HepG2 (cell line): ENCODE measurements around the gene FAM234B. TPM values are rescaled to one million over a fixed set of nuclear protein-coding genes. Genes with fewer than 3 reads are reported as not detected.

Source experiments
- GATAD1 ChIP-seq: IDR thresholded peaks from 2 replicates; pipeline ENCODE4 v1.6.1; 2016; ENCODE audit warnings: missing genetic modification reagents, missing compliant biosample characterization
- HDAC2 ChIP-seq: sonication (generic); formaldehyde crosslinking; IDR thresholded peaks from 2 replicates; pipeline ENCODE4 v1.4.0; 2020; ENCODE audit warnings: missing genetic modification reagents
- MAZ ChIP-seq, 2 experiments: sonication (generic) in 1 of 2; formaldehyde crosslinking in 1 of 2; IDR thresholded peaks; 2 replicates each; pipeline versions ENCODE4 v1.5.0 to v1.6.1; 2012 to 2020; ENCODE audit warnings: low read depth in 2 of 2, mild to moderate bottlenecking in 2 of 2, borderline replicate concordance in 1 of 2, improper control_type of control experiment in 1 of 2, low read length in 1 of 2, missing genetic modification reagents in 1 of 2, moderate library complexity in 1 of 2
- MEIS2 ChIP-seq: sonication (generic); formaldehyde crosslinking; IDR thresholded peaks from 2 replicates; pipeline ENCODE4 v1.9.0; 2021; ENCODE audit warnings: mild to moderate bottlenecking, missing genetic modification reagents
- NCOA5 ChIP-seq: sonication (generic); formaldehyde crosslinking; IDR thresholded peaks from 2 replicates; pipeline ENCODE4 v1.4.0; 2020; ENCODE audit warnings: missing genetic modification reagents
- SIN3A ChIP-seq: IDR thresholded peaks from 2 replicates; pipeline ENCODE4 v1.6.1; 2011; ENCODE audit warnings: low read depth, mild to moderate bottlenecking, control low read depth, low read length, borderline replicate concordance
- ZNF30 ChIP-seq: sonication (generic); formaldehyde crosslinking; IDR thresholded peaks from 2 replicates; pipeline ENCODE4 v1.5.0; 2020; ENCODE audit warnings: mild to moderate bottlenecking, missing genetic modification reagents
- ZNF577 ChIP-seq: sonication (generic); formaldehyde crosslinking; IDR thresholded peaks from 2 replicates; pipeline ENCODE4 v1.4.0; 2020; ENCODE audit warnings: mild to moderate bottlenecking, low read depth, missing genetic modification reagents, borderline replicate concordance
- polyA plus RNA-seq, 8 experiments: library from polyadenylated mRNA; depleted of rRNA in 3 of 8; stranded (reverse) in 7 of 8; unstranded in 1 of 8; fragments of >200 nt; fragmentation: Illumina TruSeq in 4 of 8; extraction: Trizol in 4 of 8; gene quantifications; 2 replicates each; pipeline versions ENCODE4 v1.2.1 to v1.2.3, GENCODE V29; 2011 to 2016; ENCODE audit warnings: low read depth in 4 of 8, missing spikeins in 1 of 8, mixed read lengths in 1 of 8; ENCODE audit not compliant: insufficient read depth in 1 of 8
- total RNA-seq, 5 experiments: library from RNA; depleted of rRNA; stranded (reverse); fragments of >200 nt; fragmentation: Illumina TruSeq; extraction: Trizol; gene quantifications; 2 replicates each; pipeline ENCODE4 v1.2.3, GENCODE V29; 2016; ENCODE audit warnings: low read depth in 1 of 5
- TF ChIP-seq, protein P1 (sequence below): sonication (generic); formaldehyde crosslinking; IDR thresholded peaks from 2 replicates; pipeline ENCODE4 v1.4.0; 2020; ENCODE audit warnings: missing genetic modification reagents
- TF ChIP-seq, protein P2 (sequence below): sonication (generic); formaldehyde crosslinking; IDR thresholded peaks from 2 replicates; pipeline ENCODE4 v1.5.1; 2020; ENCODE audit warnings: mild to moderate bottlenecking, missing genetic modification reagents, moderate library complexity
- TF ChIP-seq, protein P3 (sequence below): sonication (generic); formaldehyde crosslinking; IDR thresholded peaks from 2 replicates; pipeline ENCODE4 v1.4.0; 2020; ENCODE audit warnings: missing genetic modification reagents
- TF ChIP-seq, protein P4 (sequence below): sonication (generic); formaldehyde crosslinking; IDR thresholded peaks from 2 replicates; pipeline ENCODE4 v1.4.0; 2020; ENCODE audit warnings: missing genetic modification reagents

The FAM234B gene
- total and polyA plus RNA-seq, 2 of the 13 experiments (the other 11 are each of a cell fraction or from before 2014, with no cell fraction given): 7.8 to 13.8 TPM

DNA sequence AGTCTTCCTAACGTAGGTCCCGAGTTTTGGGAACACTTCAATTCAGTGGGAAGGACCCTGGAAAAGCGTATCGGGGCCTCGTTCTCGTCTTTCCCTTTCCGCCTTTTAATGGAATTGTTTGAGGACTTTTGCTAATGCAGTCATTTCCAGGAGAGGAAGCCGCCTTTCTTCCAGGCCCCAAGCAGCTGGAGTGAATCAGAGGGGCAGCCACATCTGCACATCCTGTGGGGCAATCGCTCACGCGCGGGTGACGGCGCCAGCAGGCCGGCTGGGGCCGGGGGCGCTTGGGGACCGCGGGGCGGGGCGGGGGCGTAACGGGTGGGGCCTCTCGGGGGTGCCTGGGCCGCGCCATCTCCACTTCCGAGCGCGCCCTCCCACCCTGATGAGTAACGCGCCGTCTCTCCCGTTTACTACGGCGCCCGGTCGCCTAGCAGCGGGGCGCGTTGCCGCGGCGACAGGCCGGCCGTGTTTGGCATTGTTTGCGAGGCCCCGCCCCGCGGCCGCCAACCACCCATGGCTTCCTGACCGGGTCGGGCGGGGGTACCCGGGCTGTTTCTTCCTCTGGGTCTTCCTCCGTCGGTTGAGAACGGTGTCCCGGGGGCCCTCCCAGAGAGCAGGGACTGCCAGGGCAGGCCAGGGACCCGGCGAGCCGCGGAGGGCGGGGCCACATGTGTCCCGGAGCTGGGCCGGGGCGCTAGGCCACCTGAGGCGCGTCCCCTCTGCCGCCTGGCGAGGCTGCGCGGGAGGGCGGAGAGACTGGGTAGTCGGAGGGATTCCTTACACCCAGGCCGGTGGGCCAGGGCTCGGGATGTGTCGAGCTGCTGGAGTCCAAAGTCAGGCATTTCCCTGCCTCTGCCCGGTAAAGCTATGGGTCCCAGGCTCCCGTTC is 56.9 kb downstream of the FAM234B start (continued):
- TF ChIP-seq, protein P1, sequence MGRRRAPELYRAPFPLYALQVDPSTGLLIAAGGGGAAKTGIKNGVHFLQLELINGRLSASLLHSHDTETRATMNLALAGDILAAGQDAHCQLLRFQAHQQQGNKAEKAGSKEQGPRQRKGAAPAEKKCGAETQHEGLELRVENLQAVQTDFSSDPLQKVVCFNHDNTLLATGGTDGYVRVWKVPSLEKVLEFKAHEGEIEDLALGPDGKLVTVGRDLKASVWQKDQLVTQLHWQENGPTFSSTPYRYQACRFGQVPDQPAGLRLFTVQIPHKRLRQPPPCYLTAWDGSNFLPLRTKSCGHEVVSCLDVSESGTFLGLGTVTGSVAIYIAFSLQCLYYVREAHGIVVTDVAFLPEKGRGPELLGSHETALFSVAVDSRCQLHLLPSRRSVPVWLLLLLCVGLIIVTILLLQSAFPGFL (CRISPR knock-in tag): no peak
- TF ChIP-seq SIN3A: peak; percentile 78; the same call in 1 of the 2 replicates
- TF ChIP-seq, protein P2, sequence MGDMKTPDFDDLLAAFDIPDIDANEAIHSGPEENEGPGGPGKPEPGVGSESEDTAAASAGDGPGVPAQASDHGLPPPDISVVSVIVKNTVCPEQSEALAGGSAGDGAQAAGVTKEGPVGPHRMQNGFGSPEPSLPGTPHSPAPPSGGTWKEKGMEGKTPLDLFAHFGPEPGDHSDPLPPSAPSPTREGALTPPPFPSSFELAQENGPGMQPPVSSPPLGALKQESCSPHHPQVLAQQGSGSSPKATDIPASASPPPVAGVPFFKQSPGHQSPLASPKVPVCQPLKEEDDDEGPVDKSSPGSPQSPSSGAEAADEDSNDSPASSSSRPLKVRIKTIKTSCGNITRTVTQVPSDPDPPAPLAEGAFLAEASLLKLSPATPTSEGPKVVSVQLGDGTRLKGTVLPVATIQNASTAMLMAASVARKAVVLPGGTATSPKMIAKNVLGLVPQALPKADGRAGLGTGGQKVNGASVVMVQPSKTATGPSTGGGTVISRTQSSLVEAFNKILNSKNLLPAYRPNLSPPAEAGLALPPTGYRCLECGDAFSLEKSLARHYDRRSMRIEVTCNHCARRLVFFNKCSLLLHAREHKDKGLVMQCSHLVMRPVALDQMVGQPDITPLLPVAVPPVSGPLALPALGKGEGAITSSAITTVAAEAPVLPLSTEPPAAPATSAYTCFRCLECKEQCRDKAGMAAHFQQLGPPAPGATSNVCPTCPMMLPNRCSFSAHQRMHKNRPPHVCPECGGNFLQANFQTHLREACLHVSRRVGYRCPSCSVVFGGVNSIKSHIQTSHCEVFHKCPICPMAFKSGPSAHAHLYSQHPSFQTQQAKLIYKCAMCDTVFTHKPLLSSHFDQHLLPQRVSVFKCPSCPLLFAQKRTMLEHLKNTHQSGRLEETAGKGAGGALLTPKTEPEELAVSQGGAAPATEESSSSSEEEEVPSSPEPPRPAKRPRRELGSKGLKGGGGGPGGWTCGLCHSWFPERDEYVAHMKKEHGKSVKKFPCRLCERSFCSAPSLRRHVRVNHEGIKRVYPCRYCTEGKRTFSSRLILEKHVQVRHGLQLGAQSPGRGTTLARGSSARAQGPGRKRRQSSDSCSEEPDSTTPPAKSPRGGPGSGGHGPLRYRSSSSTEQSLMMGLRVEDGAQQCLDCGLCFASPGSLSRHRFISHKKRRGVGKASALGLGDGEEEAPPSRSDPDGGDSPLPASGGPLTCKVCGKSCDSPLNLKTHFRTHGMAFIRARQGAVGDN (CRISPR knock-in tag): peak; percentile 62
- 0 out of 2 replicates have a peak, but pooled peaks have one; percentile 9 for TF ChIP-seq MAZ (IDR thresholded peaks at IDR 0.05; ENCODE audit: borderline replicate concordance, low read depth, low read length)
- no peak for TF ChIP-seq MAZ (CRISPR knock-in tag; IDR thresholded peaks at IDR 0.05; ENCODE audit: low read depth)
- TF ChIP-seq GATAD1 (CRISPR knock-in tag): no peak
- TF ChIP-seq ZNF30: no peak
- no peak for TF ChIP-seq HDAC2 (CRISPR knock-in tag)
- TF ChIP-seq MEIS2 (CRISPR knock-in tag): no peak
- TF ChIP-seq ZNF577: no peak
- TF ChIP-seq NCOA5 (CRISPR knock-in tag): no peak
- TF ChIP-seq, protein P3, sequence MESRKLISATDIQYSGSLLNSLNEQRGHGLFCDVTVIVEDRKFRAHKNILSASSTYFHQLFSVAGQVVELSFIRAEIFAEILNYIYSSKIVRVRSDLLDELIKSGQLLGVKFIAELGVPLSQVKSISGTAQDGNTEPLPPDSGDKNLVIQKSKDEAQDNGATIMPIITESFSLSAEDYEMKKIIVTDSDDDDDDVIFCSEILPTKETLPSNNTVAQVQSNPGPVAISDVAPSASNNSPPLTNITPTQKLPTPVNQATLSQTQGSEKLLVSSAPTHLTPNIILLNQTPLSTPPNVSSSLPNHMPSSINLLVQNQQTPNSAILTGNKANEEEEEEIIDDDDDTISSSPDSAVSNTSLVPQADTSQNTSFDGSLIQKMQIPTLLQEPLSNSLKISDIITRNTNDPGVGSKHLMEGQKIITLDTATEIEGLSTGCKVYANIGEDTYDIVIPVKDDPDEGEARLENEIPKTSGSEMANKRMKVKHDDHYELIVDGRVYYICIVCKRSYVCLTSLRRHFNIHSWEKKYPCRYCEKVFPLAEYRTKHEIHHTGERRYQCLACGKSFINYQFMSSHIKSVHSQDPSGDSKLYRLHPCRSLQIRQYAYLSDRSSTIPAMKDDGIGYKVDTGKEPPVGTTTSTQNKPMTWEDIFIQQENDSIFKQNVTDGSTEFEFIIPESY: no peak
- TF ChIP-seq, protein P4, sequence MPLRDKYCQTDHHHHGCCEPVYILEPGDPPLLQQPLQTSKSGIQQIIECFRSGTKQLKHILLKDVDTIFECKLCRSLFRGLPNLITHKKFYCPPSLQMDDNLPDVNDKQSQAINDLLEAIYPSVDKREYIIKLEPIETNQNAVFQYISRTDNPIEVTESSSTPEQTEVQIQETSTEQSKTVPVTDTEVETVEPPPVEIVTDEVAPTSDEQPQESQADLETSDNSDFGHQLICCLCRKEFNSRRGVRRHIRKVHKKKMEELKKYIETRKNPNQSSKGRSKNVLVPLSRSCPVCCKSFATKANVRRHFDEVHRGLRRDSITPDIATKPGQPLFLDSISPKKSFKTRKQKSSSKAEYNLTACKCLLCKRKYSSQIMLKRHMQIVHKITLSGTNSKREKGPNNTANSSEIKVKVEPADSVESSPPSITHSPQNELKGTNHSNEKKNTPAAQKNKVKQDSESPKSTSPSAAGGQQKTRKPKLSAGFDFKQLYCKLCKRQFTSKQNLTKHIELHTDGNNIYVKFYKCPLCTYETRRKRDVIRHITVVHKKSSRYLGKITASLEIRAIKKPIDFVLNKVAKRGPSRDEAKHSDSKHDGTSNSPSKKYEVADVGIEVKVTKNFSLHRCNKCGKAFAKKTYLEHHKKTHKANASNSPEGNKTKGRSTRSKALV: peak; percentile 49; the same call in 1 of the 2 replicates
